LNCaP clone FGC (cell line): Measurements from ENCODE around the gene UBTD1.

Experiments
- DNase-seq: peaks from one replicate; pipeline ENCODE4 v3.0.0-alpha.2; 2011; ENCODE audit warnings: low read depth
- H3K4me3 ChIP-seq: 2 replicates; pipeline ENCODE4 v1.5.1; 2011; ENCODE audit warnings: mild to moderate bottlenecking, low read depth, low read length, control low read depth
- TF ChIP-seq, protein P1 (sequence below): IDR thresholded peaks from 2 replicates; pipeline ENCODE4 v1.5.1; 2012; ENCODE audit warnings: mild to moderate bottlenecking; ENCODE audit not compliant: control insufficient read depth, insufficient read depth; ENCODE audit errors: extremely low read depth

The UBTD1 gene

DNA sequence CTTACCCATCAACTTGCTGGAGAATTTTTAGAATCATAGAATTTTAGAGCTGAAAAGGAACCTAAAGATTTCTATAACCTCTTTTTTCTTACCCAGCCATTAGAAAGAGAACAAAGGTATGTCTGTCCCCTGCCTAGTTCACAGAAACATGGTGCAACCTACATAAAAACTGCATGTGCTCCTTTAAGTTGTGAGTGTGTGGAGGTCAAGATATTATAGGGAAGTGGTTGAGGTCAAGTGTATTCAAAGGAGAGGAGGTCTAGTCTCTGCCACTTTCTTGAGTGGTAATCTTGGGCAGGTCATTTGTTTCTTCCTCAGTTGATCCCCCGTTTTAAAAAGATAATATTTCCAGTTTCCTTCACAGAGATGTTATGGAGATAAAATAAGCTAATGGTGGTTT lies 6.4 kb downstream of the UBTD1 start:
- no peak overlapping the region for H3K4me3 ChIP-seq
- TF ChIP-seq, protein P1, sequence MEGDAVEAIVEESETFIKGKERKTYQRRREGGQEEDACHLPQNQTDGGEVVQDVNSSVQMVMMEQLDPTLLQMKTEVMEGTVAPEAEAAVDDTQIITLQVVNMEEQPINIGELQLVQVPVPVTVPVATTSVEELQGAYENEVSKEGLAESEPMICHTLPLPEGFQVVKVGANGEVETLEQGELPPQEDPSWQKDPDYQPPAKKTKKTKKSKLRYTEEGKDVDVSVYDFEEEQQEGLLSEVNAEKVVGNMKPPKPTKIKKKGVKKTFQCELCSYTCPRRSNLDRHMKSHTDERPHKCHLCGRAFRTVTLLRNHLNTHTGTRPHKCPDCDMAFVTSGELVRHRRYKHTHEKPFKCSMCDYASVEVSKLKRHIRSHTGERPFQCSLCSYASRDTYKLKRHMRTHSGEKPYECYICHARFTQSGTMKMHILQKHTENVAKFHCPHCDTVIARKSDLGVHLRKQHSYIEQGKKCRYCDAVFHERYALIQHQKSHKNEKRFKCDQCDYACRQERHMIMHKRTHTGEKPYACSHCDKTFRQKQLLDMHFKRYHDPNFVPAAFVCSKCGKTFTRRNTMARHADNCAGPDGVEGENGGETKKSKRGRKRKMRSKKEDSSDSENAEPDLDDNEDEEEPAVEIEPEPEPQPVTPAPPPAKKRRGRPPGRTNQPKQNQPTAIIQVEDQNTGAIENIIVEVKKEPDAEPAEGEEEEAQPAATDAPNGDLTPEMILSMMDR, result no peak
- no peak for DNase-seq

DNA sequence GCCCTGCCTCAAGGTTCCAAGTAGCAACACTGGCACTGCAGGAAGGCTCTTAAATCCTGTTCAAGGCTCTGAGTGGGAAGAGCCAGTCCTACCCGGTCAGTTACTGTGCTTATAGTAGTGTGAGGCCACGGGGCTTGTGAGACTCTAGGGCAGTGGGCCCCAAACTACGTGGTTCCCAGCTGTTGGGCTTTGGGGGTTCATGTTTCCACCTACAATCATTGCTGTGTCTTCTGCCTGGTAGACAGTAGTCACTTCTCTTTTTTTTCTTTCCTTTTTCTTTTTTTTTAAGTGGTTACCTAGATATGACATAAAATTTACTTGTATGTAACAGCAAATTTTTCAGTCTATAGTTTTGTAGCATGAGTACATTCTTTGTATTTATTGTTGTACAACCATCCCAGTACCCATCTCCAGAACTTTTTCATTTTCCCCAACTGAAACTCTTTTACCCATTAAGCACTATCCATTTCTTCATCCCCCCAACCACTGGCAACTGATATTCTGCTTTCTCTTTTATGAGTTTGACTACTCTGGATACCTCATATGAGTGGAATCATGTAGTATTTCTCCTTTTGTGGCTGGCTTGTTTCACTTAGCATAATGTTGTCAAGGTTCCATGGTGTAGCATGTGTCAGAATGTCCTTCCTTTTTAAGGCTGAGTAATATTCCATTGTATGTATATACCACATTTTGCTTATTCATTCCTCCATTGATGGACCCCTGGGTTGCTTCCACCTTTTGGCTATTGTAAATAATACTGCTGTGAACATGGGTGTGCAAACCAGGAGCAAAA lies 7.7 kb downstream of the UBTD1 start:
- H3K4me3 ChIP-seq, result no peak overlapping the region
- TF ChIP-seq, protein P1, result no peak
- DNase-seq, result no peak

DNA sequence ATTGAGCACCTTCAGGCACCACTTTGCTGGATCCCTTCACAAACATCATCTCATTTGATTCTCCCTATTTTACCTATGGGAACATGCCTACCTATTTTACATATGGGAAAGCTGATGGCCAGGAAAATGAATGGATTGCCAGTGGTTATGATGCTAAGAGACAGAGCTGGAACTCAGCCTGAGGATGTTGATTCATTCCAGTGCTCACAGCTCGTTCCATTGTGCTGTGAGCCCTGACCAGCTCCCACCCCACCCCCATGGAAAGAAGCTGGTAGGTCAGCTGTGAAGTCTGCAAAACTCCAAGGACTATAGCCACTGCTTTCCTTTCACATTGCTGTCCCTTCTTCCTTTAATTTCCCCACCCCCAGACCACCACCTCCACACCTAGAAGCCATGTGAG lies 9.6 kb downstream of the UBTD1 start:
- DNase-seq, result no peak
- TF ChIP-seq, protein P1, result no peak
- H3K4me3 ChIP-seq, result no peak overlapping the region

DNA sequence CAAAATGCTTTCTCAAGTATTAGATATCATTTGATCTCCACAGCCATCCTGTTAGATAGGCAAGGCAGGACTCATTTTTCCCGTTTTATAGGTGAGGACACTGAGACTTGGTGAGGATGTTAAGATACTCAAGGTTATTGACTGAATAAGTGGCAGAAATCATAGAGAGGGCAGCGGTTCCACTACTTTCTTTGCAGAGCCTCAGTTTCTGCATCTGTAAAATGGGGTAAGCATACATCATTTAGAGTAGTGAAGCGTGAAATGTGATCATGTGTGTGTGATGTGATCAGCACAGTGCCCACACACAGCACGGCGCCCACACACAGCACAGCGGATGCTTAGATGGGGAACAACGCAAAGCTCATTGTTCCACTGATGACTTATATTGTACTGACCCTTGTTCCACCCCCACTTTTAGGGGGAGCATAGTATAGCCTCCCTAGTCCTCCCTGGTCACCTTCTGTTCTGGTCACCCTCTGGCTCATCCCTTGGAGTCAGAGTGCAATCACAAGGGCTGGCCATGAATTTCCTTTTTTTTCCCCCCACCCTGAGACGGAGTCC lies 10.5 kb downstream of the UBTD1 start:
- no peak for DNase-seq
- TF ChIP-seq, protein P1, result no peak
- H3K4me3 ChIP-seq, result no peak overlapping the region

DNA sequence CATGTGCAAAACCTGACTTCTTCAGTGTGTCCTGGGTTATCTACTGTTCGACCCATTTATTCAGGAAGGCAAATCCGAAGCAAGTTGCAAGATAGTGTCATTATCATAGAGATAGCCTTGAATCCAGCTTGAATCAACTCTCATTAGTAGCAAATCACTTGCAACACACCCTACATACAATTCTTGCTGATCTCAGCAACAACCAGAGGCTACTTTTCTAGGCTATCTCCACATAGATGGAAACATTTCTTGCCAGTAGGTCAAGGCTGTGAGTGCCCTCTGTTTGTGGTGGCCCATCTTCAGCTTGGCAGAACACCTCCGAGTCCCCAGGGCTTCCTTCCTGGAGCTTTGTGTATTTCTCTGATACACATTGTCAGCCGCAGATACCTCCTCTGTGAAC lies 12.0 kb downstream of the UBTD1 start:
- DNase-seq, result no peak
- TF ChIP-seq, protein P1, result no peak
- no peak overlapping the region for H3K4me3 ChIP-seq

DNA sequence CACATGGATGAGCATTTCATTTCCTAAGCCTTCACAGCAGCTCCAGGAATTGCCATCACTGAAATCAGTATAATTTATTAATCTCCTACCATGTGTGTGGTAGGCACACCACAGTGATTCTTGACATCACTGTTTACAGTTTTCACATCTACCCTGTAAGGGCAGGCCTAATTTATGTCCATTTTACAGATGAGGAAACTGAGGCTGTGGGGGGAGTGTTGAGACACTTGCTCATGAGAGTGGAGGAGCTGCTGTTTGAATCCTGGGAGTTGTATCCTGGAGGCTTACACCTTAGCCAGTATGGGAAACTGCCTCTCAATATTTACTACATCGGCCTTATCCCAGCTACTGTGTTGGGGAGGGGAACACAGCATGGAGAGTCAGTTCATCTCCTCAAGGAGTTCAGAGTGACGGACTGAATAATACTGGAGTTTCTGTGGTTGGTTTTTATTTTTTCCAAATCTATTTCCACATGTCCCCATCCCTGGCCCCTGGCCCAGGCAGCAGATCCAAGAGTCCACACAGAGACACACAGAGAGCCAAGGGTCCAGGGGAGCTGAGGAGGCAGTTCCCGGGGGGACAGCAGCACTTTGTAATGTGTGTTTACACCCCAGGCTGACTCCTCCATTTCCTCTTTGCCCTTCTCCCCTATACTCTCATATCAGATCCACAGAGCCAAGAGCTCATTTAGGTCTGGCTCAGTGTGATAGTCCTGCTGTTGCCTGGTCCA lies 13.2 kb downstream of the UBTD1 start:
- TF ChIP-seq, protein P1, result no peak
- no peak overlapping the region for H3K4me3 ChIP-seq
- no peak for DNase-seq
